K562 (cell line): ENCODE measurements around the gene TMOD3. TPM values are rescaled to one million over a fixed set of nuclear protein-coding genes. Genes with fewer than 3 reads are reported as not detected.

Source experiments
- C11orf30 ChIP-seq: fragments of 450-650 bp; IDR thresholded peaks from 2 replicates; pipeline ENCODE4 v1.6.1; 2016; ENCODE audit warnings: low read depth, mild to moderate bottlenecking
- FOSL1 ChIP-seq: fragments of 200-800 bp; sonication (Bioruptor generic); conservative IDR thresholded peaks from 2 replicates; pipeline ENCODE4 v1.6.1; 2016; ENCODE audit warnings: missing genetic modification characterization, missing compliant biosample characterization
- KLF10 ChIP-seq: fragments of 250-450 bp; sonication (Bioruptor Pico); IDR thresholded peaks from 2 replicates; pipeline ENCODE4 v1.6.1; 2021; ENCODE audit warnings: matching md5 sums
- PRMT5 ChIP-seq: sonication (generic); formaldehyde crosslinking; IDR thresholded peaks from 2 replicates; pipeline ENCODE4 v1.5.0; 2020; ENCODE audit warnings: missing genetic modification reagents
- RBM34 ChIP-seq: fragments of 200-400 bp; formaldehyde crosslinking; IDR thresholded peaks from 2 replicates; pipeline ENCODE4 v1.6.1; 2018; ENCODE audit warnings: low read length, borderline replicate concordance; ENCODE audit not compliant: insufficient read depth
- U2AF2 ChIP-seq: fragments of 200-400 bp; formaldehyde crosslinking; optimal IDR thresholded peaks from 2 replicates; pipeline ENCODE3; 2017; ENCODE audit warnings: low read depth, mild to moderate bottlenecking, low read length
- ZBTB5 ChIP-seq: fragments of 450-650 bp; IDR thresholded peaks from 2 replicates; pipeline ENCODE4 v1.6.1; 2017; ENCODE audit warnings: antibody characterized with exemption
- polyA plus RNA-seq, 8 experiments: library from polyadenylated mRNA; depleted of rRNA in 4 of 8; stranded (reverse) in 5 of 8; unstranded in 3 of 8; fragments of >200 nt; fragmentation: Nextera tagmentation in 2 of 8; fragmentation: Illumina TruSeq in 1 of 8; extraction: Ambion mirVana in 2 of 8; extraction: Trizol in 1 of 8; gene quantifications; 2 replicates each; pipeline versions ENCODE4 v1.2.1 to v1.2.3, GENCODE V29; 2011 to 2014; ENCODE audit warnings: inconsistent platforms in 1 of 8, missing spikeins in 1 of 8
- total RNA-seq, 7 experiments: library from RNA; depleted of rRNA in 6 of 7; stranded (reverse); fragments of >200 nt in 6 of 7; fragmentation: Illumina TruSeq in 2 of 7; extraction: Trizol in 2 of 7; gene quantifications; 2 replicates each; pipeline versions ENCODE4 v1.2.1 to v1.2.3, GENCODE V29; 2011 to 2021; ENCODE audit warnings: low replicate concordance in 1 of 7
- TF ChIP-seq, protein P1 (sequence below), 2 experiments: IDR thresholded peaks; 2 replicates each; pipeline ENCODE4 v1.6.1; 2012; ENCODE audit warnings: improper control_type of control experiment in 2 of 2, low read depth in 2 of 2, low read length in 2 of 2, borderline replicate concordance in 1 of 2
- TF ChIP-seq, protein P2 (sequence below): fragments of 450-650 bp; IDR thresholded peaks from 2 replicates; pipeline ENCODE4 v1.6.1; 2016; ENCODE audit warnings: missing biosample characterization, missing genetic modification characterization
- TF ChIP-seq, protein P3 (sequence below): sonication (generic); formaldehyde crosslinking; IDR thresholded peaks from 2 replicates; pipeline ENCODE4 v1.8.0; 2022; ENCODE audit warnings: missing genetic modification reagents, mild to moderate bottlenecking, moderate library complexity, borderline replicate concordance
- TF ChIP-seq, protein P4 (sequence below), 3 experiments: IDR thresholded peaks in 2 of 3; conservative IDR thresholded peaks in 1 of 3; 2 replicates each; pipeline ENCODE4 v1.5.1; 2011 to 2012; ENCODE audit warnings: low read length in 3 of 3, mild to moderate bottlenecking in 3 of 3, control low read depth in 2 of 3, improper control_type of control experiment in 1 of 3, inconsistent platforms in 1 of 3, low read depth in 1 of 3, mixed read lengths in 1 of 3, moderate library complexity in 1 of 3; ENCODE audit not compliant: insufficient read depth in 2 of 3
- TF ChIP-seq, protein P5 (sequence below): sonication (generic); formaldehyde crosslinking; IDR thresholded peaks from 2 replicates; pipeline ENCODE4 v1.8.0; 2022; ENCODE audit warnings: mild to moderate bottlenecking, missing genetic modification reagents, borderline replicate concordance

Gene TMOD3
- total and polyA plus RNA-seq, 9 of the 15 experiments (the other 6 are each of a cell fraction or from before 2014, with no cell fraction given): 6.8 to 45.0 (median 30.9) TPM

DNA sequence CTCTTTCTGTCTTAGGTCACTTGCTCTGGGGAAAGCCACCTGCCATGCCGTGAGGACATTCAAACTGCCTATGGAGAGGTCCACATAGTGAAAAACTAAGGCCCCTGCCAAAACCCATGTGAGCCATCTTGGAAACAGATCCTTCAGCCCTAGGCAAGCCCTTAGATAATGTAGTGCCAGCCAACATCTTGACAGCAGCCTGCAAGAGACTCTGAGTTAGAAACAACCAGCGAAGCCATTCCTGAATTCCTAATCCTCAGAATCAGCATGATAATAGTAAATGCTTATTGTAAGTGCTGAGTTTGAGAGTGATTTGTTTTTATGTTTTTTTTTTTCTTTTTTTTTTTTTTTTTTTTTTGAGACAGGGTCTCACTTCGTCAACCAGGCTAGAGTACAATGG lies 101.6 kb downstream of the TMOD3 start (continued):
- TF ChIP-seq, protein P1, sequence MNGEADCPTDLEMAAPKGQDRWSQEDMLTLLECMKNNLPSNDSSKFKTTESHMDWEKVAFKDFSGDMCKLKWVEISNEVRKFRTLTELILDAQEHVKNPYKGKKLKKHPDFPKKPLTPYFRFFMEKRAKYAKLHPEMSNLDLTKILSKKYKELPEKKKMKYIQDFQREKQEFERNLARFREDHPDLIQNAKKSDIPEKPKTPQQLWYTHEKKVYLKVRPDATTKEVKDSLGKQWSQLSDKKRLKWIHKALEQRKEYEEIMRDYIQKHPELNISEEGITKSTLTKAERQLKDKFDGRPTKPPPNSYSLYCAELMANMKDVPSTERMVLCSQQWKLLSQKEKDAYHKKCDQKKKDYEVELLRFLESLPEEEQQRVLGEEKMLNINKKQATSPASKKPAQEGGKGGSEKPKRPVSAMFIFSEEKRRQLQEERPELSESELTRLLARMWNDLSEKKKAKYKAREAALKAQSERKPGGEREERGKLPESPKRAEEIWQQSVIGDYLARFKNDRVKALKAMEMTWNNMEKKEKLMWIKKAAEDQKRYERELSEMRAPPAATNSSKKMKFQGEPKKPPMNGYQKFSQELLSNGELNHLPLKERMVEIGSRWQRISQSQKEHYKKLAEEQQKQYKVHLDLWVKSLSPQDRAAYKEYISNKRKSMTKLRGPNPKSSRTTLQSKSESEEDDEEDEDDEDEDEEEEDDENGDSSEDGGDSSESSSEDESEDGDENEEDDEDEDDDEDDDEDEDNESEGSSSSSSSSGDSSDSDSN (IDR thresholded peaks at IDR 0.05; ENCODE audit: borderline replicate concordance in 1 of 2, low read depth in 2 of 2, low read length in 2 of 2): no peak
- TF ChIP-seq ZBTB5: no peak
- TF ChIP-seq, protein P2, sequence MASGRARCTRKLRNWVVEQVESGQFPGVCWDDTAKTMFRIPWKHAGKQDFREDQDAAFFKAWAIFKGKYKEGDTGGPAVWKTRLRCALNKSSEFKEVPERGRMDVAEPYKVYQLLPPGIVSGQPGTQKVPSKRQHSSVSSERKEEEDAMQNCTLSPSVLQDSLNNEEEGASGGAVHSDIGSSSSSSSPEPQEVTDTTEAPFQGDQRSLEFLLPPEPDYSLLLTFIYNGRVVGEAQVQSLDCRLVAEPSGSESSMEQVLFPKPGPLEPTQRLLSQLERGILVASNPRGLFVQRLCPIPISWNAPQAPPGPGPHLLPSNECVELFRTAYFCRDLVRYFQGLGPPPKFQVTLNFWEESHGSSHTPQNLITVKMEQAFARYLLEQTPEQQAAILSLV (tag): no peak
- TF ChIP-seq, protein P3, sequence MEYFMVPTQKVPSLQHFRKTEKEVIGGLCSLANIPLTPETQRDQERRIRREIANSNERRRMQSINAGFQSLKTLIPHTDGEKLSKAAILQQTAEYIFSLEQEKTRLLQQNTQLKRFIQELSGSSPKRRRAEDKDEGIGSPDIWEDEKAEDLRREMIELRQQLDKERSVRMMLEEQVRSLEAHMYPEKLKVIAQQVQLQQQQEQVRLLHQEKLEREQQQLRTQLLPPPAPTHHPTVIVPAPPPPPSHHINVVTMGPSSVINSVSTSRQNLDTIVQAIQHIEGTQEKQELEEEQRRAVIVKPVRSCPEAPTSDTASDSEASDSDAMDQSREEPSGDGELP (CRISPR knock-in tag): no peak
- TF ChIP-seq RBM34: no peak
- no peak for TF ChIP-seq U2AF2
- TF ChIP-seq C11orf30: no peak
- no peak for TF ChIP-seq KLF10 (CRISPR knock-in tag)
- TF ChIP-seq FOSL1 (tag): no peak
- no peak for TF ChIP-seq PRMT5 (CRISPR knock-in tag)
- TF ChIP-seq, protein P4, sequence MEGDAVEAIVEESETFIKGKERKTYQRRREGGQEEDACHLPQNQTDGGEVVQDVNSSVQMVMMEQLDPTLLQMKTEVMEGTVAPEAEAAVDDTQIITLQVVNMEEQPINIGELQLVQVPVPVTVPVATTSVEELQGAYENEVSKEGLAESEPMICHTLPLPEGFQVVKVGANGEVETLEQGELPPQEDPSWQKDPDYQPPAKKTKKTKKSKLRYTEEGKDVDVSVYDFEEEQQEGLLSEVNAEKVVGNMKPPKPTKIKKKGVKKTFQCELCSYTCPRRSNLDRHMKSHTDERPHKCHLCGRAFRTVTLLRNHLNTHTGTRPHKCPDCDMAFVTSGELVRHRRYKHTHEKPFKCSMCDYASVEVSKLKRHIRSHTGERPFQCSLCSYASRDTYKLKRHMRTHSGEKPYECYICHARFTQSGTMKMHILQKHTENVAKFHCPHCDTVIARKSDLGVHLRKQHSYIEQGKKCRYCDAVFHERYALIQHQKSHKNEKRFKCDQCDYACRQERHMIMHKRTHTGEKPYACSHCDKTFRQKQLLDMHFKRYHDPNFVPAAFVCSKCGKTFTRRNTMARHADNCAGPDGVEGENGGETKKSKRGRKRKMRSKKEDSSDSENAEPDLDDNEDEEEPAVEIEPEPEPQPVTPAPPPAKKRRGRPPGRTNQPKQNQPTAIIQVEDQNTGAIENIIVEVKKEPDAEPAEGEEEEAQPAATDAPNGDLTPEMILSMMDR (IDR thresholded peaks at IDR 0.05 in 2 of 3, conservative IDR thresholded peaks at IDR 0.05 in 1 of 3; ENCODE audit: insufficient read depth in 2 of 3, low read depth in 1 of 3, low read length in 3 of 3): no peak
- TF ChIP-seq, protein P5, sequence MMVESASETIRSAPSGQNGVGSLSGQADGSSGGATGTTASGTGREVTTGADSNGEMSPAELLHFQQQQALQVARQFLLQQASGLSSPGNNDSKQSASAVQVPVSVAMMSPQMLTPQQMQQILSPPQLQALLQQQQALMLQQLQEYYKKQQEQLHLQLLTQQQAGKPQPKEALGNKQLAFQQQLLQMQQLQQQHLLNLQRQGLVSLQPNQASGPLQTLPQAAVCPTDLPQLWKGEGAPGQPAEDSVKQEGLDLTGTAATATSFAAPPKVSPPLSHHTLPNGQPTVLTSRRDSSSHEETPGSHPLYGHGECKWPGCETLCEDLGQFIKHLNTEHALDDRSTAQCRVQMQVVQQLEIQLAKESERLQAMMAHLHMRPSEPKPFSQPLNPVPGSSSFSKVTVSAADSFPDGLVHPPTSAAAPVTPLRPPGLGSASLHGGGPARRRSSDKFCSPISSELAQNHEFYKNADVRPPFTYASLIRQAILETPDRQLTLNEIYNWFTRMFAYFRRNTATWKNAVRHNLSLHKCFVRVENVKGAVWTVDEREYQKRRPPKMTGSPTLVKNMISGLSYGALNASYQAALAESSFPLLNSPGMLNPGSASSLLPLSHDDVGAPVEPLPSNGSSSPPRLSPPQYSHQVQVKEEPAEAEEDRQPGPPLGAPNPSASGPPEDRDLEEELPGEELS (CRISPR knock-in tag): no peak
